A673 (cell line): ENCODE data around the gene TMEM178B.

Experiments
- CTCF ChIP-seq: fragments of 300-800, 200-600 bp; sonication (generic); conservative IDR thresholded peaks from 2 replicates; pipeline ENCODE4 v1.5.1; 2017; ENCODE audit warnings: low read depth, mild to moderate bottlenecking, antibody characterized with exemption, low read length, moderate library complexity, mixed read lengths
- EZH2 ChIP-seq: fragments of 200-600 bp; sonication (generic); IDR thresholded peaks from 2 replicates; pipeline ENCODE4 v1.6.1; 2017; ENCODE audit warnings: borderline replicate concordance, low read depth, mild to moderate bottlenecking, mixed read lengths, antibody characterized with exemption, low read length; ENCODE audit not compliant: poor library complexity, severe bottlenecking

GRCh38 chr7:141356161-141356560 lies 282.3 kb downstream of the TMEM178B start:
- TF ChIP-seq CTCF, result no peak
- TF ChIP-seq EZH2, result no peak
